Activated naive CD8-positive, alpha-beta T cell treated with anti-CD3 and anti-CD28 coated beads, Interleukin-2, amount 50 U/mL, for 24 hours (primary cell): Measurements from ENCODE around the gene VGLL2.
"Not testable (repeated sequence)": the region's sequence is repeated elsewhere in the genome, so short reads cannot be mapped to it uniquely, and the experiment has no call there.

ENCODE experiments used
- ATAC-seq: fragments of 150-1000 bp; cut with Tn5 transposase; one replicate; pipeline ENCODE4 v1.10.0; 2021
- DNase-seq: peaks from one replicate; pipeline ENCODE4 v3.0.0; 2021
- H3K27ac Mint-ChIP-seq: one replicate; pipeline ENCODE4 v1.8.0; 2021; ENCODE audit warnings: mild to moderate bottlenecking, mixed read lengths
- H3K27me3 Mint-ChIP-seq: one replicate; pipeline ENCODE4 v1.8.0; 2021; ENCODE audit warnings: mixed read lengths
- H3K36me3 Mint-ChIP-seq: one replicate; pipeline ENCODE4 v1.8.0; 2021; ENCODE audit warnings: low read depth, mixed read lengths
- H3K4me1 Mint-ChIP-seq: one replicate; pipeline ENCODE4 v1.8.0; 2021; ENCODE audit warnings: mixed read lengths
- H3K4me3 Mint-ChIP-seq: one replicate; pipeline ENCODE4 v1.8.0; 2021; ENCODE audit warnings: mild to moderate bottlenecking, moderate library complexity, mixed read lengths
- H3K9me3 Mint-ChIP-seq: one replicate; pipeline ENCODE4 v1.8.0; 2021; ENCODE audit warnings: mixed read lengths

VGLL2 gene

GRCh38 chr6:117265410-117266256 lies at the start of gene VGLL2:
Gene VGLL2 (plus strand): TSS chr6:117265558. CDS start chr6:117265764, 206 bp downstream.
- H3K4me1 Mint-ChIP-seq = peaks cover 13% of the 10 kb centered on the region
- H3K36me3 Mint-ChIP-seq = no peaks in the 10 kb centered on the region
- H3K27ac Mint-ChIP-seq = no peak within 1 kb of the TSS
- peaks cover 81% of the 10 kb centered on the region for H3K27me3 Mint-ChIP-seq
- ATAC-seq (peak; percentile 37), DNase-seq (peak; percentile 18)
- H3K9me3 Mint-ChIP-seq = peaks cover 4% of the 10 kb centered on the region
- H3K4me3 Mint-ChIP-seq = peak within 1 kb of the TSS; percentile 63

- H3K4me3 Mint-ChIP-seq = no peak overlapping the region
- no peak for ATAC-seq
- H3K27ac Mint-ChIP-seq = no peak overlapping the region
- H3K27me3 Mint-ChIP-seq = no peaks in the 10 kb centered on the region
- H3K4me1 Mint-ChIP-seq = no peaks in the 10 kb centered on the region
- H3K36me3 Mint-ChIP-seq = no peaks in the 10 kb centered on the region
- peaks cover 5% of the 10 kb centered on the region for H3K9me3 Mint-ChIP-seq
- DNase-seq = no peak
These were observed 42.5 kb upstream of the VGLL2 start for GRCh38 chr6:117222861-117223260.

- no peak overlapping the region for H3K4me3 Mint-ChIP-seq
- peaks cover 5% of the 10 kb centered on the region for H3K9me3 Mint-ChIP-seq
- no peaks in the 10 kb centered on the region for H3K36me3 Mint-ChIP-seq
- no peak for ATAC-seq
- no peaks in the 10 kb centered on the region for H3K27me3 Mint-ChIP-seq
- no peak overlapping the region for H3K27ac Mint-ChIP-seq
- no peaks in the 10 kb centered on the region for H3K4me1 Mint-ChIP-seq
- no peak for DNase-seq
These were observed 38.6 kb upstream of the VGLL2 start for GRCh38 chr6:117226778-117227177.

GRCh38 chr6:117227245-117227962 lies 38.0 kb upstream of the VGLL2 start:
- Mint-ChIP-seq H3K27ac (no peak overlapping the region), H3K4me1 (no peaks in the 10 kb centered on the region), H3K4me3 (no peak overlapping the region), H3K27me3 (no peaks in the 10 kb centered on the region), H3K36me3 (no peaks in the 10 kb centered on the region), H3K9me3 (peaks cover 5% of the 10 kb centered on the region)
- no peak for DNase-seq
- ATAC-seq = no peak

- Mint-ChIP-seq H3K36me3 (no peaks in the 10 kb centered on the region), H3K4me3 (no peak overlapping the region), H3K27ac (no peak overlapping the region), H3K27me3 (no peaks in the 10 kb centered on the region), H3K4me1 (no peaks in the 10 kb centered on the region), H3K9me3 (peaks cover 5% of the 10 kb centered on the region)
- ATAC-seq (no peak), DNase-seq (no peak)
These were observed 37.2 kb upstream of the VGLL2 start for GRCh38 chr6:117228202-117228601.

GRCh38 chr6:117229870-117230269 lies 35.5 kb upstream of the VGLL2 start:
- DNase-seq = no peak
- peaks cover 4% of the 10 kb centered on the region for H3K9me3 Mint-ChIP-seq
- ATAC-seq = no peak
- H3K27ac Mint-ChIP-seq = no peak overlapping the region
- no peak overlapping the region for H3K4me3 Mint-ChIP-seq
- H3K36me3 Mint-ChIP-seq = no peaks in the 10 kb centered on the region
- no peaks in the 10 kb centered on the region for H3K27me3 Mint-ChIP-seq
- no peaks in the 10 kb centered on the region for H3K4me1 Mint-ChIP-seq

- ATAC-seq = no peak
- no peaks in the 10 kb centered on the region for H3K4me1 Mint-ChIP-seq
These were observed 33.9 kb upstream of the VGLL2 start for GRCh38 chr6:117231466-117231865.

GRCh38 chr6:117232196-117232595 lies 33.2 kb upstream of the VGLL2 start:
- DNase-seq (no peak), ATAC-seq (peak; percentile 61)
- no peaks in the 10 kb centered on the region for H3K36me3 Mint-ChIP-seq
- H3K27me3 Mint-ChIP-seq = no peaks in the 10 kb centered on the region
- H3K27ac Mint-ChIP-seq = no peak overlapping the region
- H3K4me1 Mint-ChIP-seq = no peaks in the 10 kb centered on the region
- no peaks in the 10 kb centered on the region for H3K9me3 Mint-ChIP-seq
- H3K4me3 Mint-ChIP-seq = no peak overlapping the region

More at GRCh38 chr6:117231466-117231865, 33.9 kb upstream of the VGLL2 start:
- Mint-ChIP-seq H3K4me3 (no peak overlapping the region), H3K27me3 (no peaks in the 10 kb centered on the region), H3K9me3 (no peaks in the 10 kb centered on the region), H3K27ac (no peak overlapping the region), H3K36me3 (no peaks in the 10 kb centered on the region)
- DNase-seq = no peak

GRCh38 chr6:117233145-117233544 lies 32.2 kb upstream of the VGLL2 start:
- Mint-ChIP-seq H3K4me3 (no peak overlapping the region), H3K27me3 (no peaks in the 10 kb centered on the region), H3K27ac (no peak overlapping the region), H3K36me3 (no peaks in the 10 kb centered on the region), H3K4me1 (no peaks in the 10 kb centered on the region), H3K9me3 (no peaks in the 10 kb centered on the region)
- ATAC-seq (no peak), DNase-seq (no peak)

- no peaks in the 10 kb centered on the region for H3K27me3 Mint-ChIP-seq
- no peak overlapping the region for H3K27ac Mint-ChIP-seq
- H3K4me1 Mint-ChIP-seq = no peaks in the 10 kb centered on the region
- no peak for DNase-seq
- H3K9me3 Mint-ChIP-seq = no peaks in the 10 kb centered on the region
- no peaks in the 10 kb centered on the region for H3K36me3 Mint-ChIP-seq
- no peak for ATAC-seq
- no peak overlapping the region for H3K4me3 Mint-ChIP-seq
These were observed 27.8 kb upstream of the VGLL2 start for GRCh38 chr6:117237561-117237960.

GRCh38 chr6:117244571-117244970 lies 20.8 kb upstream of the VGLL2 start:
- not testable (repeated sequence) for H3K27ac Mint-ChIP-seq, H3K4me3 Mint-ChIP-seq, ATAC-seq

GRCh38 chr6:117244979-117245378 lies 20.4 kb upstream of the VGLL2 start:
- H3K9me3 Mint-ChIP-seq, H3K27me3 Mint-ChIP-seq, H3K27ac Mint-ChIP-seq, H3K4me1 Mint-ChIP-seq, H3K4me3 Mint-ChIP-seq, ATAC-seq, H3K36me3 Mint-ChIP-seq, DNase-seq: not testable (repeated sequence)

More at GRCh38 chr6:117244571-117244970, 20.8 kb upstream of the VGLL2 start:
- H3K4me1 Mint-ChIP-seq, DNase-seq, H3K27me3 Mint-ChIP-seq, H3K9me3 Mint-ChIP-seq, H3K36me3 Mint-ChIP-seq: not testable (repeated sequence)

GRCh38 chr6:117253785-117254184 lies 11.6 kb upstream of the VGLL2 start:
- Mint-ChIP-seq H3K9me3 (no peaks in the 10 kb centered on the region), H3K36me3 (no peaks in the 10 kb centered on the region), H3K27ac (no peak overlapping the region), H3K4me1 (no peaks in the 10 kb centered on the region), H3K27me3 (no peaks in the 10 kb centered on the region), H3K4me3 (no peak overlapping the region)
- DNase-seq = no peak
- no peak for ATAC-seq

GRCh38 chr6:117262799-117263198 lies 2.6 kb upstream of the VGLL2 start:
- Mint-ChIP-seq H3K36me3 (no peaks in the 10 kb centered on the region), H3K27me3 (peaks cover 59% of the 10 kb centered on the region), H3K4me1 (peaks cover 9% of the 10 kb centered on the region), H3K4me3 (no peak overlapping the region), H3K27ac (no peak overlapping the region), H3K9me3 (peaks cover 4% of the 10 kb centered on the region)
- ATAC-seq = no peak
- no peak for DNase-seq

- H3K4me3 Mint-ChIP-seq = no peak overlapping the region
- no peak overlapping the region for H3K27ac Mint-ChIP-seq
- H3K36me3 Mint-ChIP-seq = no peaks in the 10 kb centered on the region
- peaks cover 65% of the 10 kb centered on the region for H3K27me3 Mint-ChIP-seq
- H3K4me1 Mint-ChIP-seq = peaks cover 9% of the 10 kb centered on the region
- H3K9me3 Mint-ChIP-seq = peaks cover 4% of the 10 kb centered on the region
- no peak for ATAC-seq
- no peak for DNase-seq
These were observed 1.9 kb upstream of the VGLL2 start for GRCh38 chr6:117263353-117263927.
